HG03108 (cell line): Measurements from ENCODE around the gene CHMP4B.
"Not testable (repeated sequence)": the region's sequence is repeated elsewhere in the genome, so short reads cannot be mapped to it uniquely, and the experiment has no call there.

Experiments
- ATAC-seq: cut with Tn5 transposase; IDR thresholded peaks from one replicate; pipeline ENCODE4 v1.9.1; 2021; ENCODE audit warnings: moderate library complexity; ENCODE audit not compliant: unreplicated experiment

Gene CHMP4B

DNA sequence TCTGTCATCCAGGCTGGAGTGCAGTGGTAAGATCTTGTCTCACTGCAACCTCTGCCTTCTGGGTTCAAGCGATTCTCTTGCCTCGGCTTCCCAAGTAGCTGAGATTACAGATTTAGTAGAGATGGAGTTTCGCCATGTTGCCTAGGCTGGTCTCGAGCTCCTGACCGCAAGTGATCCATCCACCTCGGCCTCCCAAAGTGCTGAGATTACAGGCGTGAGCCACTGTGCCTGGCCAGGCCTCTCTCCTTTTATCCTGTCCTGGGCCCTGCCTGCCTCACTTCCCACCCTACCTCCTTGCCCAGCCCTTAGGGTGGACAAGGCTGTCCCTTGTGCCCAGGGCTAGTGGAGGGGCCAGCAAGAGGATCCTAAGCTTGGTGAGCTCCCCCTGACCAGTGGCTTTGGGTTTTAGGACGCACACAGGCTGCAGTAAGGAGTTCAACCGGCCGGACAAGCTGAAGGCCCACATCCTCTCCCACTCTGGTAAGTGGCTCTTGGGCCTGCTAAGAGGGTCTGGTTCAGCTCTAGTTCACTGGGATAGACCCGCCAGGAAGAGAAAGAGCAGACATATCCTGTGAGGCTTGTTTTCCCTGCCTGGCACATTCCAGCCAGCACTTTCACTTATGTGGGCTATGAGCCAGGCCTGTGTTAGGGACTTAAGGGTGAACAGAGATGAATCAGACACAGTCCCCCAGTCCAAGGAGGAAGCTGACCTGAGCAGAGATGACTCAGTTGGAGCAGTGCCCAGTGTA is 21.9 kb upstream of the CHMP4B start:
- no peak for ATAC-seq

DNA sequence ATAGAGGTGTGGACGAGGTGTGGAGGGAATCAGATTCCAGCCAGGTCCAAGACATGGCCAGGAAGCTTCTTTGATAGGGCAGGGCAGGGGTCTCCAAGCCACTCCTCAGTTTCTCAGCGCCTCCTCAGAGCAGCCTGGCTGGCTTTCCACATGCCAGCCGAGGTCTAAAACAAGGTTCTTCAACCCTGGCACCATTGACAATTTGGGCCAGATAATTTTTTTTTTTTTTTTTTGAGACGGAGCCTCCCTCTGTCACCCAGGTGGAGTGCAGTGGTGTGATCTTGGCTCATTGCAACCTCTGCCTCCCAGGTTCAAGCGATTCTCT is 21.3 kb upstream of the CHMP4B start:
- ATAC-seq, result no peak

GRCh38 chr20:33790566-33790965 is 20.6 kb upstream of the CHMP4B start:
- no peak for ATAC-seq

DNA sequence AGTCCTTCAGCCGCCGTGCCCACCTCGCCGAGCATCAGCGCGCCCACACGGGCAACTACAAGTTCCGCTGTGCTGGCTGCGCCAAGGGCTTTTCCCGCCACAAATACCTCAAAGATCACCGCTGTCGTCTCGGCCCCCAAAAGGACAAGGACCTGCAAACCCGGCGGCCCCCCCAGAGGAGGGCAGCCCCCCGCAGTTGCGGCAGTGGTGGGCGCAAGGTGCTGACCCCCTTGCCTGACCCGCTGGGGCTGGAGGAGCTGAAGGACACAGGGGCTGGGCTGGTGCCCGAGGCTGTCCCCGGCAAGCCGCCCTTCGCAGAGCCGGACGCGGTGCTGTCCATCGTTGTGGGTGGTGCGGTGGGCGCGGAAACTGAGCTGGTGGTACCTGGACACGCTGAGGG is 20.1 kb upstream of the CHMP4B start:
- ATAC-seq, result no peak

- ATAC-seq, result no peak
Measured at GRCh38 chr20:33791540-33791939, 19.6 kb upstream of the CHMP4B start.

DNA sequence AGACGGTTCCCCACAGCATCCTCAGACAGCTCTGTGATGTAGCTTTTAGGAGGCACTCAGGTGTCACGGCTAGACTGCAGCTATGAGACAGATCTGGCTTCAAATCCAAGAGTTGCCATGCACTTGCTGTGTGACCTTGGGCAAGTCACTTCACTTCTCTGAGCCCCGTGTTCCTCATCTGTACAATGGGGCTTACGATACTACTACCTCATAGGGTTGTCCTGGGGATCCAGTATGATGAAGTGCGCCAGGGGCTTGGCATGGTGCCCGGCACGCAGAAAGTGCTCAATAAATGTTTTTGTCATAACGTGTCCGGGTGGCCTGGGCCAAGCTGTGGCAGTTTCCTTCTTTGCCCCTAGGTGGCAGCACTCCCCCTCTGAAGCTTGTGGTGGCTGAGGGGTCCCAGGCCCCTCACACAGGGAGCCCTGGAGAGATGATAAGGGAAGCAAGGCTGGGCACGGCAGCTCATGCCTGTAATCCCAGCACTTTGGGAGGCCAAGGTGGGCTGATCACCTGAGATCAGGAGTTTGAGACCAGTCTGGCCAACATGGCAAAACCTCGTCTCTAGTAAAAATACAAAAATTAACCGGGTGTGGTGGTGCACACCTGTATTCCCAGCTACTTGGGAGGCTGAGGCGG is 19.1 kb upstream of the CHMP4B start:
- ATAC-seq, result no peak

- not testable (repeated sequence) for ATAC-seq
Measured at GRCh38 chr20:33792598-33792989, 18.6 kb upstream of the CHMP4B start.

DNA sequence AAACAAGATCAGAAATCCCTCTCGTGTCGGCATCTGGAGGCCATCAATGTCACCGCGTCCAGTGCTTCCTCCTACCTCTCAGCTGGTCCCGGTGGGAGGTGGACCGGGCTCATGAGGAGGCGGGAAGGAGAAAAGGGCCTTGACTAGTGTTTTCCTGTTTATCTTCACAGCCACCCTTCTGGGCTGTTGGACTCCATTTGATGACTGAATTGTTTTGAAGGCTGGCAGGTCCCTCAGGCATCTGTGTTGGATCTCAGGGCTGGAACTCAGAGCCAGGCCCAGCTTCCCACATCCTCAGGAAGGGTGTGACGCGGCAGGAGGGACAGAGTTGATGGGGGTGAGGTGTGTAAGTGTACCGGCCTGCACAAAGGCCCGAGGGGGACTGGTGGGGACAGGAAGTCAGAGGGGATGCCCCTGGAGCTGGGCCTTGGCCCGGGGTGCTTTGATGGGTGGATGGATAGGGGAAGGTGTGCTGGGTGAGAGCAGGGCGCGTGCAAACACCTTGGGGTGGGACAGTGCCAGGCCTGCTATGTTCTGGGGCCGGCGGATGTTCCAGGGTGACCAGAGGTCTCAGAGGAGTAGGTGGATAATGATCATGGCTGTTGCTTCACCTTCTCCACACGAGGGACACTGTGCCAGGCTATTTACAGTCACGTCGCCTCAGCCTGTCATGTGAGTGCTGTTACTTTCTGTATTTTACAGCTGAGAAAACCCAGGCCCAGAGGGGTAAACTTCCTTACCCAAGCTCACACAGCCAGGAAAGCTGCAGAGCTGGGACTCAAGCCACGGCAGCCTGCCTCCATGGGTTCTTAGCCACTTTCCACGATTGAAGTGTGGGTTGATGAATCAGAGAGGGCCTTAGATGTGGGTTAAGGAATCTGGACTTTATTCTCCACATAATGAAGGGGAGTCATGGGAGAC is 17.9 kb upstream of the CHMP4B start:
- ATAC-seq, result no peak

DNA sequence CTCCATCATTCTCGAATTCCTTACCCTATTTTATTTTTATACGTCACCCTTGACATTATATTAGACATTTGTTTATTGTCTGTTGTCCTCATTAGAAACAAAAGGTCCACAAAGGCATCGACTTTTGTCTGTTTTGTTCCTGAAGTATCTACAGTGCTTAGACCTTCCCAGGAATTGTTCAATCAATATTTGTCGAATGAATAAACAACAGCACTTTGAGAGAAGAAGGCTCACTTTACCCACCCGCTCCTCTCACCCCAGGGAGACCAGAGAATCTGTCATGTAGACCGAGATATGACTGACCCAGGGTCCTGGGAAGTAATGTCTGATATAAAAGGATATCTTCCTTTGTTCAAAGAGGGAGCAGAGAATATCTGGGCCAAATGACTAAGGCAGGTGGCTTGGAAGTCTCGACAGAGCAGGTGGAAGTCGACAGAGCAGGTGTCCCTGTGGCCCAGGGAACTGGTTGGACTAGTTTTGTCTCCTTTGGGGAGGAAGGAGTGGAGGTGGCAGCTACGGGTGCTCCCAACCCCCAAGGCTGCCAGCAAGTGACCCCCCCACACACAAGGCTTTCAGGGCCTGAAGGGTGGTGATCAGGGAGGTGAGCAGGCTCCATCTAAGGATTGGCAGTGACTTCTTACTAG is 14.8 kb upstream of the CHMP4B start:
- no peak for ATAC-seq

GRCh38 chr20:33796907-33797544 is 14.1 kb upstream of the CHMP4B start:
- ATAC-seq, result no peak

GRCh38 chr20:33798444-33798843 is 12.7 kb upstream of the CHMP4B start:
- no peak for ATAC-seq

- no peak for ATAC-seq
Measured at GRCh38 chr20:33803921-33804337, 7.2 kb upstream of the CHMP4B start.

DNA sequence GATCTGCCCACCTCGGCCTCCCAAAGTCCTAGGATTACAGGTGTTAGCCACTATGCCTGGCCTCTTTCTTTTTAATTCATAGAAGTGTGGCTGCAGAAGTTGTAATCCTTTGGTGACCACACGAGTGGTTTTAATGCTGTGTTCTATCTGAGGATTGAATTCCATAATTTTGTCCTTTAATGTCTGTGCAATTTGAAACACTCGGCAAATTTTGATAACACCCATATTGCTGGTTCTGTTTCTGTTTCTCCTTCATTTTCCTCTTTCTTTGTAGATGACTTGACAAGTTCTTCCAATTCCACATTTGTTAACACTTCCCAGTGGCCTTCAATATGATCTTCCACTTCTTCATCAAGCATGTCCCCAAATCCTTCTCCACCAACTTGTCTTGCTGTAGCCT is 2.8 kb upstream of the CHMP4B start:
- ATAC-seq, result no peak

GRCh38 chr20:33810259-33810658 is 889 bp upstream of the CHMP4B start:
- no peak for ATAC-seq

DNA sequence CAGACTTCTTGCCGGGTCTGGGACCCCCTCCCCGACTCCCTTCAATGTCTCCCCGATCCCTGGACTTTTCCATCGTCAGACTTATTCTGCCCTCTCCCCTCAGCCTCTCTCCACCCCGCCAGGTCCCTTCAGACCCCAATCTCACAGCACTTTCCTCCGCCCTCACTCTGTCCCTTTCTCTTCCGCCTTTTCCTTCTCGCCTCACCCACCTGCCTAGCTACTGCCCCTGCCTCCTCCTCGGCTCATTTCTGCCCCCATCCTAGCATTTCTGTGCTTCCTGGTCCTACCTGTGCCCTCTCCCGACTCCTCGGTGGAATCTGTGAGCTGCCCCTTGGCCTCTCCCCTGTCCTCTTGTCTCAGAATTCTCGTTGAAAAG is 616 bp downstream of the CHMP4B start:
- no peak for ATAC-seq

DNA sequence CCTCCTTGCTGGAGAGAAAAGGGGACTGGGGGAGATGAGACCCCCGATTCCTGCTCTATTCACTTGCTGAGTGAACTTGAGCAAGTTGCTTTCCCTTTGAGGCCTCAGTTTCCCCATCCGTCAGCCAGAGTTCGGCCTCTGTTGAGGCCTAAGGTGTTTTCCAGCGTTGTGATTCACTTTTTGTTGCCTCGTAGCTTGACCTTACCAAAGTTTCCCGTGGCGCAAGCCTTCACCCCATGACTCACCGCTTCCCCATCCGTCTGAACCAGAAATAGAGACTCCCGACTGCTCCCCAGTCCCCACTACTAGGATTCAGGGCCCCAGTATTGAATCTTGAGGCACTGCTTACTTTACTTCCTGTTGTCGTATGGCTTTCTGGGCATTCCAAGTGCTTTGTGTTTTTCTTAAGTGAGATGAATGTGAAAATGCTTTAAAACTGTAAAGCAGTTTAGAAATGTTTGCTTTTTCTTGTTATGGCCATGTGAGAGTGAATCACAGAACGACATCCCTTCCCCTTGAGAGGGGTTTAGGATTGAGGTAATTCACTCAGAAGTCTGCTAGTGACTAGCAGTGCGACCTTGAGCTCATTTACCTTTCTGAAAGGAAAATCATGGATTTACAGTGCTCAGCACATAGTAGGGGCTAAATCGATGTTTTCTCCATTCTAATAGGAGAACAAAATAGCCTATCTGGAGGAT is 1.2 kb downstream of the CHMP4B start:
- ATAC-seq, result no peak

DNA sequence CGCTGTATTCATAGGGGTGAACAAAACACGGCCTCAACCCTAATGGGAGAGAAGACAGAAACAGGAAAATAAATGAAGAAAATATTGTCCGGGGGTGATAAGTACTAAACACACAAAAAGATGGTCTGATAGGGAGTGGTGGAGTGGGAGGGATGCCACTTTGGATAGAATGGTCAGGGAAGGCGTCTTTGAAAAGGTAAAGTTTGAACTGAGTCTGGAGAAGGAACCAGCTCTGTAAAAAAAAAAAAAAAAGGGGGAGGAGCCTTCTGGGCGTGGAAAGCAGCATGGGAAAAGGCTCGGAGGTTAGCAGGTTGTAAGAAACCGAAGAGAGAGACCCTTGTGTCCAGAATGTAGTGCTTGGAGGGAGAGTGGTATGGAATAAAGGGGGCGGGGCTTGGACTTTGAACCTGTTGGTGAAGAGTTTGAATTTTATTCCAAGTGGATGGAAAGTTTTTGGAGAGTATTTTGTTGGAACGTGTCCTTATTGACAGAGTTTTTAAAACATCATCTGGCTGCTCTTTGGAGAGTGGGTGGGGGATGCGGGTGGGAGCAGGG is 1.8 kb downstream of the CHMP4B start:
- ATAC-seq, result no peak

GRCh38 chr20:33814238-33814712 is 3.1 kb downstream of the CHMP4B start:
- no peak for ATAC-seq

DNA sequence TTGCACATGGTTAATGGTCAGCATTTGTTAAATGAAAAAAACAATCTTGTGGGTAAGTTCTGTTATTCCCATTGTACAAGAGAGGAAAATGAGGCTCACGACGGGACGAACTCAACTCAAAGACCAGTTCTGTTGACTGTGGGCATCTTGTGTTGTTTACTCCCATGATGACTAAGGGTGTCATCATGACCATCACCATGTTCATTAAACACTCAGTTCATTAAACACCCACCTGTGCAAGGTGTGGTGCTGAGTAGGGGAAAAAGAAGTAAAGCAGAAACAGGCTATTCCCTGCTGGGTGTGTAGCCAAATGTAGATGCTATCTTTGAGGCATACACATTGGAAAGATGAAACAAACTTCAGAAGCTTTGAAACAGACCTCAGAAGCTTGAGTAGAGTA is 4.5 kb downstream of the CHMP4B start:
- no peak for ATAC-seq

DNA sequence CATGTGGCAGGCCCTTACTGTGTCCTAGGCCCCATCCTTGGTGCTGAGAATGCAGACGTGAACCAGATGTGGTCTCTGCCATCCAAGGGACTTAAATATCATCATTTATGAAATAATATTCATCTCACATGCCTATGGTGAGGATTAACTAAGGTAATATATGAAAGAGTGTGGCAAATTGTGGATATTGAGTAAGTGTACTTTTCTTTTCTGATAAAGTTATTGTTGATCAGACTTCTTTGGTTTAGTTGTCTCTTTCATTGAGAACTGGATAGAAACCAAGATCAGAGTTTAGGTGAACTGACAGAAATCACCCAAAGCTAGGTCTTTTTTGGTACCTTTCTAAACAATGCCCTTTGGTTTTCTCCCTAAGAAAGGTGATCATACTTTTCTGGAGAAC is 5.0 kb downstream of the CHMP4B start:
- no peak for ATAC-seq
